ENCODE data around the gene SIKE1. TPM values are rescaled to one million over a fixed set of nuclear protein-coding genes. Genes with fewer than 3 reads are reported as not detected.
"Not testable (repeated sequence)": the region's sequence is repeated elsewhere in the genome, so short reads cannot be mapped to it uniquely, and the experiment has no call there.

SIKE1 gene
- total RNA-seq, 4 donors from 2014 or later, result 47.5 to 57.4 (median 55.4) TPM

DNA sequence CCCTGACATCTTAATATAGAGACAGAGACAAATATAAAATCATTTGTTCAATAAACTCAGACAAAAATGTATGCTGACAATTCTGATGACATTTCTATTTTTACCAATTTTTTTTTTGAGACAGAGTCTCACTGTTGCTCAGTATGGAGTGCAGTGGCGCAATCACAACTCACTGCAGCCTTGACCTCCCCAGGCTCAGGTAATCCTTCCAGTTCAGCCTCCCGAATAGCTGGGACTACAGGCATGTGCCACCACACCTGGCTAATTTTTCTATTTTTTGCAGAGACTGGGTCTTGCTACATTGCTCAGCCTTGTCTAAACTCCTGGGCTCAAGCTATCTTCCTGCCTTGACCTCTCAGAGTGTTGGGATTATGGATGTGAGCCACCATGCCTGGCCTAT lies 13.6 kb upstream of the SIKE1 start:
- TF ChIP-seq POLR2A (IDR thresholded peaks at IDR 0.05), result no peak
- TF ChIP-seq, protein P1, sequence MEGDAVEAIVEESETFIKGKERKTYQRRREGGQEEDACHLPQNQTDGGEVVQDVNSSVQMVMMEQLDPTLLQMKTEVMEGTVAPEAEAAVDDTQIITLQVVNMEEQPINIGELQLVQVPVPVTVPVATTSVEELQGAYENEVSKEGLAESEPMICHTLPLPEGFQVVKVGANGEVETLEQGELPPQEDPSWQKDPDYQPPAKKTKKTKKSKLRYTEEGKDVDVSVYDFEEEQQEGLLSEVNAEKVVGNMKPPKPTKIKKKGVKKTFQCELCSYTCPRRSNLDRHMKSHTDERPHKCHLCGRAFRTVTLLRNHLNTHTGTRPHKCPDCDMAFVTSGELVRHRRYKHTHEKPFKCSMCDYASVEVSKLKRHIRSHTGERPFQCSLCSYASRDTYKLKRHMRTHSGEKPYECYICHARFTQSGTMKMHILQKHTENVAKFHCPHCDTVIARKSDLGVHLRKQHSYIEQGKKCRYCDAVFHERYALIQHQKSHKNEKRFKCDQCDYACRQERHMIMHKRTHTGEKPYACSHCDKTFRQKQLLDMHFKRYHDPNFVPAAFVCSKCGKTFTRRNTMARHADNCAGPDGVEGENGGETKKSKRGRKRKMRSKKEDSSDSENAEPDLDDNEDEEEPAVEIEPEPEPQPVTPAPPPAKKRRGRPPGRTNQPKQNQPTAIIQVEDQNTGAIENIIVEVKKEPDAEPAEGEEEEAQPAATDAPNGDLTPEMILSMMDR (IDR thresholded peaks at IDR 0.05), result no peak
- DNase-seq (ENCODE audit: low spot score in 2 of 2), result no peak
- WGBS, 2 donors, result 77 to 85% methylated on average over 2 of the region's 2 CpGs
- H3K4me3 ChIP-seq (ENCODE audit: low read depth, poor library complexity, severe bottlenecking), result no peak overlapping the region
- intact Hi-C loops (cut with DNase I; ENCODE audit: low total_unique reads), result no loop called here

DNA sequence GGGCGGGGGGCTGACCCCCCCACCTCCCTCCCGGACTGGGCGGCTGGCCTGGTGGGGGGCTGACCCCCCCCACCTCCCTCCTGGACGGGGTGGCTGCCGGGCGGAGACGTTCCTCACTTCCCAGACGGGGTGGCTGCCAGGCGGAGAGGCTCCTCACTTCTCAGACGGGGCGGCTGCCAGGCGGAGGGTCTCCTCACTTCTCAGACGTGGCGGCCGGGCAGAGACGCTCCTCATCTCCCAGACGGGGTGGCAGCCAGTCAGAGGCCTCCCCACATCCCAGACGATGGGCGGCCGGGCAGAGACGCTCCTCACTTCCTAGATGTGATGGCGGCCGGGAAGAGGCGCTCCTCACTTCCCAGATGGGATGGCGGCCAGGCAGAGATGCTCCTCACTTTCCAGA lies 10.1 kb upstream of the SIKE1 start:
- DNase-seq (ENCODE audit: low spot score in 2 of 2); H3K4me3 ChIP-seq (ENCODE audit: low read depth, poor library complexity, severe bottlenecking); intact Hi-C loops (cut with DNase I; ENCODE audit: low total_unique reads): not testable (repeated sequence)
- WGBS, 2 donors, result 90 to 92% methylated on average over 12 to 16 of the region's 25 CpGs

DNA sequence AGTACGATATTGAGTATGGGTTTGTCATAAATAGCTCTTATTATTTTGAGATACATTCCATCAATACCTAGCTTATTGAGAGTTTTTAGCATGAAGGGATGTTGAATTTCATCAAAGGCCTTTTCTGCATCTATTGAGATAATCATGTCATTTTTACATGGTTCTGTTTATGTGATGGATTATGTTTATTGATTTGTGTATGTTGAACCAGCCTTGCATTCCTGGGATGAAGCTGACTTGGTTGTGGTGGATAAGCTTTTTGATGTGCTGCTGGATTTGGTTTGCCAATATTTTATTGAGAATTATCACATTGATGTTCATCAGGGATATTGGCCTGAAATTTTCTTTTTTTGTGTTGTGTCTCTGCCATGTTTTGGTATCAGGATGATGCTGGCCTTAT lies 6.0 kb upstream of the SIKE1 start:
- H3K4me3 ChIP-seq (ENCODE audit: low read depth, poor library complexity, severe bottlenecking); DNase-seq (ENCODE audit: low spot score in 2 of 2); intact Hi-C loops (cut with DNase I; ENCODE audit: low total_unique reads): not testable (repeated sequence)
- 89% methylated on average over 1 of the region's 1 CpG for WGBS, 2 donors

DNA sequence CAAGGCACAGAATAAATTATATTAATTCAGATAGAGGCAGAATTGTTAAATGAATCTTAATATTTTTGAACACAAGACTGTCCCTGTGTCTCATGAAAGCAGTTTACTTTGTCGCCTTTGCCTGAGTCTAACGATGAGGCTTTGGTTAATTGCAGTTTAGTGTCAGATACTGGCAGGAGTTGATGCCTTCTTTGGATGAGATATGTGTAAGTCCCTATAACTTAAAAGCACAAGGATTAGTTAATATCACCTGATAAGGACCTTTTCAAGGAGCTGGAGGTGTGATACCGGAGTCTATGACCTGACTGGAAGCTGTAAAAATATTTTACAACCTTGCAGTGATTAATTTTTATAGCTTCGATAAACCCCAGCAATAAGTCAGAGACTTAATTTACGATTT lies 2.0 kb upstream of the SIKE1 start:
- WGBS, 2 donors, result 76 to 84% methylated on average over 5 of the region's 5 CpGs
- intact Hi-C loops (cut with DNase I; ENCODE audit: low total_unique reads), result no loop called here
- no peak for TF ChIP-seq POLR2A (IDR thresholded peaks at IDR 0.05)
- TF ChIP-seq, protein P1 (IDR thresholded peaks at IDR 0.05), result no peak

DNA sequence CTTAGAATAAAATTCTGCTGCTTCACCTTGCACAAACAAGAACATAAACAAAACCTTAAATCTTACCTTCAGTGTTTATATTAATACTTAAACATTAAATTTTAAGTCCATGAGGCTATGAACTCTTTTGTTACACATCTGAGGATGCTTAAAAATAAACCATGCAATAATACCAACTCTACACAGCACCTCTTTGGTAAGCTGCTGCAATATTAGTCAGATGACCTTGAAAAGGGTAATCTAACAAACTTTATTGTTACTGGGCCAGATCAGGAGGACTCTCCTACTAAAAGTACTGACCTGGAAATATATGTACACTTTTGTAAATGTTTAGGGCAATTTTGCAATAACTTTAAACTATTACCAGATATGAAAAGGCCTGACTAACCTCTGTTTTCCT lies 763 bp downstream of the SIKE1 start:
- TF ChIP-seq, protein P1 (IDR thresholded peaks at IDR 0.05), result no peak
- no peak for TF ChIP-seq POLR2A (IDR thresholded peaks at IDR 0.05)
- intact Hi-C loops (cut with DNase I; ENCODE audit: low total_unique reads), result no loop called here
- DNase-seq (ENCODE audit: low spot score in 2 of 2), result no peak

More for the DNA sequence above, 2.0 kb upstream of the SIKE1 start:
- no peak for DNase-seq (ENCODE audit: low spot score in 2 of 2)
- H3K4me3 ChIP-seq (ENCODE audit: low read depth, poor library complexity, severe bottlenecking), result no peak overlapping the region

DNA sequence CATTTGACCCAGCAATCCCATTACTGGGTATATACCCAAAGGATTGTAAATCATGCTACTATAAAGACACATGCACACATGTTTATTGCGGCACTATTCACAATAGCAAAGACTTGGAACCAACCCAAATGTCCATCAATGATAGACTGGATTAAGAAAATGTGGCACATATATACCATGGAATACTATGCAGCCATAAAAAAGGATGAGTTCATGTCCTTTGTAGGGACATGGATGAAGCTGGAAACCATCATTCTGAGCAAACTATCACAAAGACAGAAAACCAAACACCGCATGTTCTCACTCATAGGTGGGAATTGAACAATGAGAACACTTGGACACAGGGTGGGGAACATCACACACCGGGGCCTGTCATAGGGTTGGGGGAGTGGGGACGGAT lies 3.8 kb downstream of the SIKE1 start:
- intact Hi-C loops (cut with DNase I; ENCODE audit: low total_unique reads); DNase-seq (ENCODE audit: low spot score in 2 of 2); H3K4me3 ChIP-seq (ENCODE audit: low read depth, poor library complexity, severe bottlenecking): not testable (repeated sequence)
- WGBS, 2 donors, result 95% methylated on average over 4 of the region's 4 CpGs

More for the DNA sequence above, 763 bp downstream of the SIKE1 start:
- H3K4me3 ChIP-seq (ENCODE audit: low read depth, poor library complexity, severe bottlenecking), result peak overlapping the region; percentile 71

DNA sequence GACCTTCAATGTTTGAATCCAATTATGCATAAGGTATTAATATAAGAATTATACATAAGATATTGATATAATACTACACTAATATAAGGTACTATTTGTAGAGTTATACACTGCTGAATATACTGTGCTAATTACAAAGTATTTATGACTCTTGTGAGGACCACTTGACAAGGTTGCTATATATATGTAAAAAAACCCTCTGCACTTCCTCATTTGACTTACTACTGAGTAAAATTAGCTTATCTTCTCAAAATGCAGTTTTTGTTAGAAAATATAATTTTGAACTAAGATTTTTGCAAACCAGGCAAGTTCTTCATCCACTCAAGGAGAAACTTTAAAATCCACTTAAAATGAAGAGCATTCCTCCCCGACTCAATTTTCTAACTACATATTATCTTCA lies 8.5 kb downstream of the SIKE1 start:
- intact Hi-C loops (cut with DNase I; ENCODE audit: low total_unique reads), result no loop called here
- TF ChIP-seq POLR2A (IDR thresholded peaks at IDR 0.05), result no peak
- TF ChIP-seq, protein P1 (IDR thresholded peaks at IDR 0.05), result no peak
- WGBS, 2 donors, result 88 to 90% methylated on average over 1 of the region's 1 CpG
- no peak for DNase-seq (ENCODE audit: low spot score in 2 of 2)
- no peak overlapping the region for H3K4me3 ChIP-seq (ENCODE audit: low read depth, poor library complexity, severe bottlenecking)
